Mammary epithelial cell (primary cell): ENCODE data around the gene HOXA10.

Experiments used
- CTCF ChIP-seq, 2 donors: IDR thresholded peaks in 1 of 2; conservative IDR thresholded peaks in 1 of 2; 2 replicates each; pipeline ENCODE4 v1.5.1; 2011 to 2012; ENCODE audit warnings: inconsistent platforms in 2 of 2, low read length in 2 of 2, mild to moderate bottlenecking in 2 of 2, control low read depth in 1 of 2, low read depth in 1 of 2; ENCODE audit not compliant: insufficient read depth in 1 of 2; ENCODE audit errors: extremely low read depth in 1 of 2
- EZH2 ChIP-seq: IDR thresholded peaks from 2 replicates; pipeline ENCODE4 v1.6.1; 2012; ENCODE audit warnings: low read length, inconsistent platforms, borderline replicate concordance

- no peak for TF ChIP-seq CTCF (conservative IDR thresholded peaks at IDR 0.05 in 1 of 2, IDR thresholded peaks at IDR 0.05 in 1 of 2; ENCODE audit: extremely low read depth in 1 of 2, insufficient read depth in 1 of 2, low read depth in 1 of 2, low read length in 2 of 2)
- peak; percentile 94 for TF ChIP-seq EZH2
These were observed 25.0 kb upstream of the HOXA10 start for GRCh38 chr7:27198871-27199801.
